ES-I3 (cell line): ENCODE measurements around the gene REG4.

Experiments
- H3K36me3 ChIP-seq: 2 replicates; pipeline ENCODE4 v1.6.1; 2013; ENCODE audit warnings: mild to moderate bottlenecking, low read length, control low read depth, moderate library complexity; ENCODE audit not compliant: insufficient read depth
- H3K4me1 ChIP-seq: 2 replicates; pipeline ENCODE4 v1.6.1; 2013; ENCODE audit warnings: mild to moderate bottlenecking, control low read depth, low read length; ENCODE audit not compliant: insufficient read depth
- H3K9ac ChIP-seq: 2 replicates; pipeline ENCODE4 v1.6.1; 2013; ENCODE audit warnings: low read depth, mild to moderate bottlenecking, low read length, moderate library complexity
- H3K9me3 ChIP-seq: 2 replicates; pipeline ENCODE4 v1.6.1; 2013; ENCODE audit warnings: mild to moderate bottlenecking, low read length, moderate library complexity; ENCODE audit not compliant: control insufficient read depth, insufficient read depth

The REG4 gene

GRCh38 chr1:119779869-119780356 lies 31.3 kb downstream of the REG4 start:
- H3K4me1 ChIP-seq, result peaks cover 3% of the 10 kb centered on the region; the same call in 1 of the 2 replicates

GRCh38 chr1:119778886-119779560 lies 32.2 kb downstream of the REG4 start:
- no peak overlapping the region for H3K9ac ChIP-seq
- no peaks in the 10 kb centered on the region for H3K36me3 ChIP-seq
- H3K9me3 ChIP-seq, result no peaks in the 10 kb centered on the region
- peaks cover 4% of the 10 kb centered on the region; the same call in 1 of the 2 replicates for H3K4me1 ChIP-seq

More at GRCh38 chr1:119779869-119780356, 31.3 kb downstream of the REG4 start:
- Histone ChIP-seq H3K9ac (no peak overlapping the region), H3K9me3 (no peaks in the 10 kb centered on the region), H3K36me3 (no peaks in the 10 kb centered on the region)

DNA sequence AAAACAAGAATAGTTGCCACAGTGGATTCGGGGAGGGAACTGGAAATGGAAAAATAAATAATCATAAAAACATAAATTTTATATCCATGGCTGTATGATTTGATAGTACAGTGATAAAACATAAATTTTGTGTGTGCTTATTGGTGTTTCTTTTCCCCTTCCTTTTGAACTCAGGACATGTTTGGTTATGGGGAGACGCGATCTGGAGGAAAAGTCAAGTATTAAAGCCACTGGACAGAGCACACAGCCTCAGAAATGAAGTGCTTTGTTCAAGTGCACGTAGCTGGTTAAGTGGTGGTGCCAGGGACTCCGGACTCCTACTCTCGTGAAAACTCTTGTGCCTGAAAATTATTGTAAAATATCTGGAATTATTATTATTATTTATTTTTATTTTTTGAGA lies 32.9 kb downstream of the REG4 start:
- H3K4me1 ChIP-seq, result peaks cover 10% of the 10 kb centered on the region
- no peak overlapping the region for H3K9ac ChIP-seq
- H3K9me3 ChIP-seq, result no peaks in the 10 kb centered on the region
- H3K36me3 ChIP-seq, result no peaks in the 10 kb centered on the region

GRCh38 chr1:119774746-119775490 lies 36.3 kb downstream of the REG4 start:
- Histone ChIP-seq H3K36me3 (no peaks in the 10 kb centered on the region), H3K9ac (no peak overlapping the region), H3K9me3 (no peaks in the 10 kb centered on the region), H3K4me1 (peaks cover 17% of the 10 kb centered on the region)

GRCh38 chr1:119773711-119774241 lies 37.5 kb downstream of the REG4 start:
- Histone ChIP-seq H3K4me1 (peaks cover 17% of the 10 kb centered on the region), H3K9ac (no peak overlapping the region), H3K36me3 (no peaks in the 10 kb centered on the region), H3K9me3 (no peaks in the 10 kb centered on the region)

- H3K4me1 ChIP-seq, result peaks cover 17% of the 10 kb centered on the region
- no peaks in the 10 kb centered on the region for H3K9me3 ChIP-seq
- no peaks in the 10 kb centered on the region for H3K36me3 ChIP-seq
- no peak overlapping the region for H3K9ac ChIP-seq
These were observed 39.0 kb downstream of the REG4 start for GRCh38 chr1:119772298-119772697.

DNA sequence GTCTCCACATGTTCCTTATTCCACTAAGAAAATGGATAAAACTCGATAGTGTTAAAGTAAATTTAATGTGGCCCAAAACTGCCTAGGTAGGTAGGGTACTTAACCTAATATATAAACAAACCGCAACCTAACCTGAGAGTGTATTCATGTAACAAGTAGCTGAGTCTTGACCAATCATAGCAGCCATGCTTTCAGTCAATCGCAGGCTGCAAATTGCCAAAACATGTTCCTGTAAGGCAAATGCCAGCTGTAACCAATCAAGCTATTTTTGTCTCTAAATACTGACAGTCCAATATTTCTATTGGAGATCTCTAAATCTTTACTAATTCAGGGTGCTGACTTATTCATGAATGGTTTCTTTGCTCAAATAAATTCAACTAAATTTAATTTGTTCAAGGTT lies 39.5 kb downstream of the REG4 start:
- H3K36me3 ChIP-seq, result no peaks in the 10 kb centered on the region
- H3K4me1 ChIP-seq, result peaks cover 17% of the 10 kb centered on the region
- H3K9ac ChIP-seq, result no peak overlapping the region

DNA sequence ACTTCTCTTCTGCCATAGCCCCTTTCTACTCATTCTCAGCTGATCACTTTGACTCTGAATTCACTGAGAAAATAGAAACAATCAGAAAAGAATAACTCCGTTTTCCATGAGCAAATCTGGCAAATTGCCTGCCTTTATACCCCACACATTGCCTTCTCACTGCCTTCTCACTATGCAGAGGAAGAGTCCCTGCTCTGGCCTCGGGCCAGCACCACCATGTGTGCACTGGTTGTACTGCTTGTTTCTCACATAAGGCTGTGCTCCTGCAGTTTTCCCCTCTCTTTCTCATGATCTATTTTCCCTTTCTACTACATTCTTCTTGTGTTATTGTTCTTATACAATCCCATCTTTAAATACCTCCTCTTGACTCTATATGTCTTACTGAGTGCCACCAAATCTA lies 40.2 kb downstream of the REG4 start:
- H3K4me1 ChIP-seq, result peaks cover 17% of the 10 kb centered on the region
- H3K36me3 ChIP-seq, result no peaks in the 10 kb centered on the region
- H3K9me3 ChIP-seq, result no peaks in the 10 kb centered on the region
- no peak overlapping the region for H3K9ac ChIP-seq

More for the DNA sequence above, 39.5 kb downstream of the REG4 start:
- no peaks in the 10 kb centered on the region for H3K9me3 ChIP-seq

- peaks cover 13% of the 10 kb centered on the region for H3K4me1 ChIP-seq
- H3K9me3 ChIP-seq, result no peaks in the 10 kb centered on the region
- no peak within 1 kb of the TSS for H3K9ac ChIP-seq
- H3K36me3 ChIP-seq, result no peaks in the 10 kb centered on the region
These were observed 42.5 kb downstream of the REG4 start, which contains the start of gene HMGCS2 for GRCh38 chr1:119768778-119769177. HMGCS2 (minus strand) TSS chr1:119768905; CDS start chr1:119768844, 61 bp downstream.

DNA sequence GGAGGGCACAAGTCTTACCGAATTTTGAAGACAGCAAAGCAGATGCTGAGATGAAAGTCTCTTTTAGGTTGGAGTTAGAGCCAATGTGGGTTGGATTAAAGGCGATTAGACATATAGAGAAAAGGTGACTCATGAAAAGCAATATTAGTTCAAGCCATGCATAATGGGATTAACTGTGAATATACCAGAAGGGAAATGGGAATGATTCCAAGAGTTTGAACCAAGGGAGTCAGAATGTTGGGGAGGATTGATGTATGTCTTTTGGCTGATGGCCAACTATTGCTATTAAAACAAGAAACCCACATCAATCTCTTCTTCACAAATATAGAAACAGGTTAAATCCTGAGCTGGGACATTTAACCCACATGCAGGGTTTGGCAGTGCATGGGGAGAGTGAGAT lies 43.8 kb downstream of the REG4 start:
- peaks cover 4% of the 10 kb centered on the region; the same call in 1 of the 2 replicates for H3K4me1 ChIP-seq
- H3K9ac ChIP-seq, result no peak overlapping the region

DNA sequence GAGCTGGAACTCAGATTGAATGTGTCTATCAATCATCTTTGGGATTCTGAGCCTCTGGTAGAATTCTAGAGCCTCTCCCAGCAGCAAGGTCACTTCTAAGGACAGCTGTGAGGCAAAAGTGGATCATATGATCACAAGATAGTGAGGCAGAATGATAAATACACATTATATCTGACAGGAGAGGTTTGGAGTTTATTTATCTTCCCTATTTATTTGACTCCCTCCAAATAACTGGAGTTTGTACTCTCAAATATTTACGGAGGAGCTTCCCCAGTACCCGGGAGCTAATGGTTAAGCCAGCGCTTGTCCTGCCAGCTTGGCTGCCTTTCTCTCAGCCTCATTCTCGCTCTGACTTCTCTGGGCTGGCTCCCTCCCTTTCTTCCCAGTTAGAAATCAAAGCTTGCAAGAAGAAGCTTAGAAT lies 44.9 kb downstream of the REG4 start:
- Histone ChIP-seq H3K9ac (no peak overlapping the region), H3K36me3 (no peaks in the 10 kb centered on the region), H3K9me3 (no peaks in the 10 kb centered on the region), H3K4me1 (peaks cover under 1% of the 10 kb centered on the region; the same call in 1 of the 2 replicates)

More for the DNA sequence above, 43.8 kb downstream of the REG4 start:
- Histone ChIP-seq H3K36me3 (no peaks in the 10 kb centered on the region), H3K9me3 (no peaks in the 10 kb centered on the region)

DNA sequence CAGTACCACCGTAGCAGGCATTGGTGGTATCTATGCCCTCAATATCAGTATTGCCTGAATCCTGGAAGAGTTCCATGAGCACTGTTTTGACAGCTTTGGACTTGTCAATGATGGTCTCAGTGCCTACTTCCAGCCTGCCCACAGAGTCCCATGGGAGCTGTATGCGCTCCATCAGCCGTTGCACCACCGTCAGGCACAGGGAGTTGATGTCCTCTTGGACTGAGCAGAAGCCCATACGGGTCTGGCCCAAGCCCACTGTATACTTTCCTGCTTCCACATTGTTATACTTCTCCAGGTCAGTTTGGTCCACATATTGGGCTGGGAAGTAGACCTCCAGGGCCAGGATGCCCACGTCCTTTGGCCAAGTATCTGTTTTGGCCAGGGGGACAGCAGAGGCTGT lies 47.0 kb downstream of the REG4 start:
- Histone ChIP-seq H3K4me1 (no peaks in the 10 kb centered on the region), H3K9ac (no peak overlapping the region), H3K9me3 (no peaks in the 10 kb centered on the region), H3K36me3 (no peaks in the 10 kb centered on the region)

- Histone ChIP-seq H3K36me3 (no peaks in the 10 kb centered on the region), H3K9me3 (no peaks in the 10 kb centered on the region), H3K4me1 (0 out of 2 replicates have a peak, but pooled peaks cover under 1% of the 10 kb centered on the region), H3K9ac (no peak overlapping the region)
These were observed 48.3 kb downstream of the REG4 start for GRCh38 chr1:119762953-119763352.

DNA sequence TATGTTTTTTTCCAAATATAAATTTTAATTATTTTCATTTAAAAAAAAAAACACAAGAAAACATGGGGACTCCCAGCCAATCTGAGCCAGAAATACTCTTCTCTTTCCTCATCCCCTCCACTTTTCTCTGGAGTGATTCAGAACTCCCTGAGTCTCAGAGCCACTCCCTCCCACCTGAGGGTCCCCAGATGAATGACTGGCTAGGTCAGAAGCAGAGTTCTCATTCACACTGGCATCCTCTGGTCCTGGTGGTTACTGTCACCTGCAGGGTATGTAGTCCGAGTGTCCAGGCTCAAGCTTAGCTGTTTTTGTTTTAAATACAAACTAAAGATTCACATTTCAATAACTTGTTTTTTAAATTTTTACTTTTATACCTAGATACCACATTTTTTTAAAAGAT lies 48.9 kb downstream of the REG4 start:
- Histone ChIP-seq H3K4me1 (peaks cover 6% of the 10 kb centered on the region; the same call in 1 of the 2 replicates), H3K36me3 (no peaks in the 10 kb centered on the region), H3K9me3 (no peaks in the 10 kb centered on the region), H3K9ac (no peak overlapping the region)
